Anterior cingulate cortex (tissue), 58 donors: ENCODE measurements around the gene PARP16.

Experiments
- DNase-seq, 58 donors: peaks; one replicate each; lab custom pipeline; 2025; lab: John Stamatoyannopoulos, UW

Gene PARP16

DNA sequence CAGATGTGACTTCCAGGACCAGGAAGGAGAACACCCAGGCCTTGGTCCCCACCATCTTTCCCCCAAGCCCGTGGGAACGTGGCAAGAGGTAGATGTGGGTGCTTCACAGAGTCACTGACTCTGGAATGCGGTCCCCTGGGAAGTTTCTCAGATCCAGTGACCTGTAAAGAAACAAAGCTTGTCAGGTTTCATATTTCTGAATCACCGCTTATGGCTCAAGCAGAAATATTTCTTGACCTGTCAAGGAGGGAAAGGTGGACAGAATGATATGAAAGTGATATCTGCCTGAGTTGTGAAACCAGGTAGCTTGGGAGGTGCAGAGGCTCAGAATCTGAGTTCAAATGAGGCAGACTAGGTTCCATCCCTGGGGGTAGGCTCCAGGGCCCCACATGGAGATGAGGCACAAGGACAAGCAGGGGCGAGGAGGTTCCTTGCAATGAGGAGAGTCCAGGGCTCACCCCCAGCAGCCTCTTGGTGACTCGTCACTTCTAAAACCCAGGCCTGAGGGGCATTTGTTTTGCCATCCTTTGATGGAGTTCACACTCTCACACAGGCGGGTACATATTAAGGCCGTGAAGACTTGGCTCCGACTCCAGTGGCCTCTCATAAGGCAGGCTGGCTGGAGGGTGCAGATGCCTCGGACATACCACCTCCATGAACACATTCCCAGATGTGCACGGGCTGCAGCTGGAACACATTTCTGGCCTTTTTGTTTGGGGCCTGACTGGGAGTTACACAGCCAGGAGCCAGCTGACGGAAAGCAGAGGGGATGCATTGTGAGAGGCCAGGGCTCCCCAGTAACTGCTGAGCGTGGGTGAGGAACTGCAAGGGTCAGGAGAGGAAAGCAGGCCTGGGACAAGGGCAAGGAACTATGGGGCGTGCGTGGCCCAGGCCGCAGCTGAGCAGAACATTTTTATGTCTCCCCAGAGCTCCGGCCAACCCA lies 76.7 kb downstream of the PARP16 start:
- DNase-seq = no peak

- DNase-seq = no peak
These were observed 78.0 kb downstream of the PARP16 start for GRCh38 chr15:65208647-65209046.
